K562 (cell line): ENCODE data around the gene NUDT1.

Experiments used
- E2F5 ChIP-seq: sonication (generic); formaldehyde crosslinking; IDR thresholded peaks from 2 replicates; pipeline ENCODE4 v1.8.0; 2022; ENCODE audit warnings: mild to moderate bottlenecking, missing genetic modification reagents
- RAD21 ChIP-seq, 2 experiments: fragments of 250-450 bp in 1 of 2; fragments of 450-650 bp in 1 of 2; sonication (Bioruptor Pico) in 1 of 2; formaldehyde crosslinking in 1 of 2; IDR thresholded peaks in 1 of 2; conservative IDR thresholded peaks in 1 of 2; 2 replicates each; pipeline versions ENCODE4 v1.4.0 to v1.8.0; 2020 to 2022; ENCODE audit warnings: mild to moderate bottlenecking in 2 of 2, moderate library complexity in 1 of 2
- ZNF75A ChIP-seq: fragments of 450-650 bp; formaldehyde crosslinking; IDR thresholded peaks from 2 replicates; pipeline ENCODE4 v1.4.0; 2020; ENCODE audit warnings: mild to moderate bottlenecking

GRCh38 chr7:2218444-2218785 lies 23.6 kb upstream of the NUDT1 start:
- TF ChIP-seq RAD21 (CRISPR knock-in tag; conservative IDR thresholded peaks at IDR 0.05 in 1 of 2, IDR thresholded peaks at IDR 0.05 in 1 of 2) (no peak), ZNF75A (CRISPR knock-in tag) (no peak), E2F5 (CRISPR knock-in tag) (no peak)
